Endothelial cell of umbilical vein (primary cell): ENCODE data around the gene OR13C4. TPM values are rescaled to one million over a fixed set of nuclear protein-coding genes. Genes with fewer than 3 reads are reported as not detected.

ENCODE experiments used
- BruUV-seq: library from RNA; stranded (reverse); fragments of 400-500 nt; replicated peaks from 2 replicates; lab custom pipeline; 2021; lab: Mats Ljungman, UMichigan
- CTCF ChIA-PET: fragments of 300-600, 350-600 bp; sonication (Branson Sonifier 250); formaldehyde crosslinking; loops from one replicate; lab custom pipeline; 2021; ENCODE audit warnings: antibody characterized with exemption, inconsistent platforms; lab: Charles Lee
- POLR2A ChIA-PET: fragments of 300-600, 350-600 bp; sonication (Branson Sonifier 250); formaldehyde crosslinking; loops from one replicate; lab custom pipeline; 2021; ENCODE audit warnings: antibody characterized with exemption, inconsistent platforms; lab: Charles Lee
- DNase-seq: peaks from one replicate; pipeline ENCODE4 v3.0.0-alpha.2; 2011; ENCODE audit warnings: low read depth, low spot score
- FAIRE-seq: peaks from 2 replicates; lab custom pipeline; 2011; peaks lifted over from hg19 to GRCh38; lab: Jason Lieb, UNC
- H2AFZ ChIP-seq: 2 replicates; pipeline ENCODE4 v1.6.0; 2012; ENCODE audit warnings: low read depth, low read length, control low read depth, inconsistent platforms
- H3K27ac ChIP-seq: 2 replicates; pipeline ENCODE4 v1.5.1; 2011; ENCODE audit warnings: low read depth, mild to moderate bottlenecking, control low read depth, low read length, moderate library complexity; ENCODE audit not compliant: insufficient read depth
- H3K27me3 ChIP-seq, 2 experiments: 2 replicates each; pipeline versions ENCODE4 v1.6.0 to v1.6.1; 2011; ENCODE audit warnings: low read length in 2 of 2, mixed read lengths in 1 of 2; ENCODE audit not compliant: control insufficient read depth in 2 of 2, insufficient read depth in 2 of 2
- H3K36me3 ChIP-seq, 2 experiments: 2 replicates in 1 of 2; 3 replicates in 1 of 2; pipeline ENCODE4 v1.5.1; 2011; ENCODE audit warnings: low read length in 2 of 2, mild to moderate bottlenecking in 1 of 2, moderate library complexity in 1 of 2; ENCODE audit not compliant: control insufficient read depth in 2 of 2, insufficient read depth in 2 of 2; ENCODE audit errors: extremely low read depth in 1 of 2
- H3K4me1 ChIP-seq: 3 replicates; pipeline ENCODE4 v1.5.1; 2011; ENCODE audit warnings: mild to moderate bottlenecking, low read length; ENCODE audit not compliant: control insufficient read depth, insufficient read depth; ENCODE audit errors: extremely low read depth
- H3K4me2 ChIP-seq: 2 replicates; pipeline ENCODE4 v1.6.1; 2011; ENCODE audit warnings: low read length, control low read depth, mixed read lengths; ENCODE audit not compliant: insufficient read depth
- H3K4me3 ChIP-seq, 3 experiments: fragments of 200-600 bp in 1 of 3; sonication (generic), shearing (Covaris generic) in 1 of 3; replicated peaks in 1 of 3; 2 replicates each; pipeline ENCODE4 v1.5.1; 2011 to 2016; ENCODE audit warnings: control low read depth in 3 of 3, low read length in 3 of 3, mild to moderate bottlenecking in 2 of 3, inconsistent platforms in 1 of 3, low read depth in 1 of 3, moderate library complexity in 1 of 3; ENCODE audit not compliant: insufficient read depth in 1 of 3
- H3K79me2 ChIP-seq: 2 replicates; pipeline ENCODE4 v1.6.0; 2012; ENCODE audit warnings: low read length, inconsistent platforms; ENCODE audit not compliant: control insufficient read depth, insufficient read depth
- H3K9ac ChIP-seq: replicated peaks from 2 replicates; pipeline ENCODE3; 2011; ENCODE audit warnings: low read length, control low read depth; ENCODE audit not compliant: insufficient read depth; ENCODE audit errors: extremely low read depth
- H3K9me1 ChIP-seq: replicated peaks from 3 replicates; pipeline ENCODE4 v1.6.0; 2011; ENCODE audit warnings: mild to moderate bottlenecking, low read length; ENCODE audit not compliant: control insufficient read depth, insufficient read depth; ENCODE audit errors: extremely low read depth
- H3K9me3 ChIP-seq: replicated peaks from 2 replicates; pipeline ENCODE4 v1.5.1; 2012; ENCODE audit warnings: low read length, inconsistent platforms; ENCODE audit not compliant: control insufficient read depth, insufficient read depth
- H4K20me1 ChIP-seq: replicated peaks from 2 replicates; pipeline ENCODE3; 2011; ENCODE audit warnings: mild to moderate bottlenecking, low read length; ENCODE audit not compliant: control insufficient read depth, insufficient read depth; ENCODE audit errors: extremely low read depth
- CTCF ChIP-seq, 2 donors: IDR thresholded peaks; 1 replicate in 1 of 2; 2 replicates in 1 of 2; pipeline ENCODE4 v1.5.1; 2011; ENCODE audit warnings: low read length in 2 of 2, mild to moderate bottlenecking in 2 of 2, moderate library complexity in 2 of 2, control low read depth in 1 of 2, inconsistent platforms in 1 of 2, low read depth in 1 of 2; ENCODE audit not compliant: insufficient read depth in 1 of 2; ENCODE audit errors: extremely low read depth in 1 of 2
- EZH2 ChIP-seq: IDR thresholded peaks from 2 replicates; pipeline ENCODE4 v1.6.1; 2012; ENCODE audit warnings: borderline replicate concordance, low read depth, mild to moderate bottlenecking, moderate library complexity, low read length, inconsistent platforms; ENCODE audit not compliant: severe bottlenecking
- FOS ChIP-seq: IDR thresholded peaks from 2 replicates; pipeline ENCODE4 v1.6.1; 2011; ENCODE audit warnings: mild to moderate bottlenecking, low read length, moderate library complexity, borderline replicate concordance; ENCODE audit not compliant: insufficient read depth
- GATA2 ChIP-seq: IDR thresholded peaks from 2 replicates; pipeline ENCODE4 v1.7.0; 2011; ENCODE audit warnings: low read depth, mild to moderate bottlenecking, moderate library complexity, mixed read lengths, low read length; ENCODE audit not compliant: insufficient read length, insufficient read depth
- JUN ChIP-seq: IDR thresholded peaks from 2 replicates; pipeline ENCODE4 v1.6.1; 2011; ENCODE audit warnings: borderline replicate concordance, low read depth; ENCODE audit not compliant: insufficient read length, insufficient read depth
- MAX ChIP-seq: IDR thresholded peaks from 2 replicates; pipeline ENCODE4 v1.6.1; 2011; ENCODE audit not compliant: insufficient read depth, insufficient read length
- MYC ChIP-seq: IDR thresholded peaks from one replicate; pipeline ENCODE4 v1.6.1; 2011; ENCODE audit warnings: mild to moderate bottlenecking, low read depth, low read length
- POLR2A ChIP-seq: IDR thresholded peaks from 2 replicates; pipeline ENCODE4 v1.6.1; 2012; ENCODE audit warnings: low read depth, mild to moderate bottlenecking, control low read depth, low read length
- POLR2AphosphoS5 ChIP-seq: IDR thresholded peaks from 2 replicates; pipeline ENCODE4 v1.6.1; 2012; ENCODE audit warnings: low read depth, mild to moderate bottlenecking, control low read depth, low read length, moderate library complexity; ENCODE audit not compliant: insufficient read depth
- dilution Hi-C: fragments of 300-500 bp; cut with MboI; formaldehyde crosslinking; loops from one replicate; pipeline ENCODE4 v1.15.0; 2019; ENCODE audit warnings: low sequenced_read_pairs; ENCODE audit not compliant: extremely low pct_ligation_motif_present
- intact Hi-C: fragments of 100-400 bp; cut with micrococcal nuclease; formaldehyde crosslinking; loops from one replicate; pipeline ENCODE4 v1.10.0; 2022
- polyA plus RNA-seq, 4 experiments: library from polyadenylated mRNA; depleted of rRNA in 3 of 4; stranded (reverse) in 3 of 4; unstranded in 1 of 4; fragments of >200 nt; gene quantifications; 2 replicates each; pipeline versions ENCODE4 v1.2.1 to v1.2.3, GENCODE V29; 2011 to 2012; ENCODE audit warnings: missing spikeins in 1 of 4
- total RNA-seq: library from RNA; stranded (reverse); gene quantifications from 2 replicates; pipeline ENCODE4 v1.2.3, GENCODE V29; 2021

OR13C4 gene
- total and polyA plus RNA-seq, 2 donors (not counting 3 experiments of a cell fraction or from before 2014, with no cell fraction given): not detected

- Histone ChIP-seq H3K4me1 (no peaks in the 10 kb centered on the region), H3K9me3 (no peaks in the 10 kb centered on the region), H4K20me1 (no peaks in the 10 kb centered on the region), H3K27me3 (no peaks in the 10 kb centered on the region), H3K4me3 (no peak overlapping the region), H3K27ac (no peak overlapping the region), H3K36me3 (no peaks in the 10 kb centered on the region), H2AFZ (no peak overlapping the region), H3K79me2 (no peaks in the 10 kb centered on the region), H3K4me2 (no peak overlapping the region), H3K9ac (no peak overlapping the region), H3K9me1 (no peaks in the 10 kb centered on the region)
- no peak for FAIRE-seq
- intact Hi-C loops (no loop called here), dilution Hi-C loops (no loop called here)
- CTCF ChIA-PET: no interaction called here
- DNase-seq: no peak
- POLR2A ChIA-PET: no interaction called here
- TF ChIP-seq POLR2AphosphoS5: no peak
- no peak for TF ChIP-seq POLR2A
- TF ChIP-seq FOS: no peak
- TF ChIP-seq GATA2: no peak
- TF ChIP-seq CTCF (IDR thresholded peaks at IDR 0.05; ENCODE audit: extremely low read depth in 1 of 2, insufficient read depth in 1 of 2, low read depth in 1 of 2, low read length in 2 of 2): no peak
- no peak for TF ChIP-seq MYC
- TF ChIP-seq JUN: no peak
- no peak for TF ChIP-seq EZH2
- TF ChIP-seq MAX: no peak
- BruUV-seq: no TSS peak
These were observed 44.0 kb downstream of the OR13C4 start for GRCh38 chr9:104482921-104483570.

Other genes with a start within 250 kb of the OR13C4 start
- gene OR13F1, start 22.9 kb downstream of the OR13C4 start, total RNA-seq: not detected in 2 replicates
- not detected in 2 replicates for gene OR13F1, start 22.9 kb downstream of the OR13C4 start, polyA plus RNA-seq
- gene OR13C3, start 9.6 kb upstream of the OR13C4 start, total RNA-seq: not detected in 2 replicates
- gene OR13C3, start 9.6 kb upstream of the OR13C4 start, polyA plus RNA-seq: not detected in 2 replicates
- not detected in 2 replicates for gene OR13C8, start 42.0 kb upstream of the OR13C4 start, total RNA-seq
- not detected in 2 replicates for gene OR13C8, start 42.0 kb upstream of the OR13C4 start, polyA plus RNA-seq
- not detected in 2 replicates for gene OR13C5, start 72.2 kb upstream of the OR13C4 start, total RNA-seq
- not detected in 2 replicates for gene OR13C5, start 72.2 kb upstream of the OR13C4 start, polyA plus RNA-seq
- not detected in 2 replicates for gene OR13C2, start 78.4 kb upstream of the OR13C4 start, total RNA-seq
- not detected in 2 replicates for gene OR13C2, start 78.4 kb upstream of the OR13C4 start, polyA plus RNA-seq
- gene OR13C9, start 91.0 kb upstream of the OR13C4 start, total RNA-seq: not detected in 2 replicates
- not detected in 2 replicates for gene OR13C9, start 91.0 kb upstream of the OR13C4 start, polyA plus RNA-seq
- gene OR13D1, start 167.3 kb upstream of the OR13C4 start, total RNA-seq: not detected in 2 replicates
- not detected in 2 replicates for gene OR13D1, start 167.3 kb upstream of the OR13C4 start, polyA plus RNA-seq
- gene NIPSNAP3A, start 220.5 kb upstream of the OR13C4 start, total RNA-seq: 27.2 and 27.8 TPM in 2 replicates
- 23.1 and 27.2 TPM in 2 replicates for gene NIPSNAP3A, start 220.5 kb upstream of the OR13C4 start, polyA plus RNA-seq
- 1.1 TPM in 2 replicates for gene NIPSNAP3B, start 236.9 kb upstream of the OR13C4 start, total RNA-seq
- gene NIPSNAP3B, start 236.9 kb upstream of the OR13C4 start, polyA plus RNA-seq: 0.24 and 0.40 TPM in 2 replicates